Gastrocnemius medialis (tissue), 4 donors: ENCODE measurements around the gene SULF2. TPM values are rescaled to one million over a fixed set of nuclear protein-coding genes. Genes with fewer than 3 reads are reported as not detected.
"Not testable (repeated sequence)": the region's sequence is repeated elsewhere in the genome, so short reads cannot be mapped to it uniquely, and the experiment has no call there.

Experiments used
- ATAC-seq, 2 donors: fragments of 150-250 bp; one replicate each; pipeline ENCODE4 v1.9.1; 2016
- DNase-seq, 2 donors: peaks; one replicate each; pipeline ENCODE4 v3.0.0-alpha.2; 2019
- H3K27ac ChIP-seq, 4 donors: fragments of 200-600 bp; sonication (generic); 1 replicate in 1 of 4; 2 replicates in 3 of 4; pipeline ENCODE4 v1.5.1; 2016 to 2018; ENCODE audit warnings: mild to moderate bottlenecking in 2 of 4, moderate library complexity in 1 of 4
- H3K27me3 ChIP-seq, 3 donors: fragments of 200-600 bp; sonication (generic) in 2 of 3; 1 replicate in 1 of 3; 2 replicates in 2 of 3; pipeline versions ENCODE4 v1.5.1 to v1.6.0; 2016 to 2019; ENCODE audit warnings: mild to moderate bottlenecking in 1 of 3, moderate library complexity in 1 of 3
- H3K36me3 ChIP-seq, 2 donors: fragments of 200-600 bp; sonication (generic) in 1 of 2; one replicate each; pipeline ENCODE4 v1.5.1; 2017 to 2018
- H3K4me1 ChIP-seq, 2 donors: fragments of 200-600 bp; sonication (generic) in 1 of 2; one replicate each; pipeline ENCODE4 v1.5.1; 2016 to 2017; ENCODE audit warnings: mild to moderate bottlenecking in 2 of 2
- H3K4me3 ChIP-seq, 4 donors: fragments of 200-600 bp; sonication (generic) in 3 of 4; 1 replicate in 1 of 4; 2 replicates in 3 of 4; pipeline ENCODE4 v1.5.1; 2016 to 2019; ENCODE audit warnings: mild to moderate bottlenecking in 2 of 4
- H3K9me3 ChIP-seq, 3 donors: fragments of 200-600 bp; sonication (generic) in 2 of 3; 1 replicate in 1 of 3; 2 replicates in 2 of 3; pipeline ENCODE4 v1.5.1; 2016 to 2019
- CTCF ChIP-seq, 5 experiments: fragments of 450-650 bp in 3 of 5; fragments of 200-600 bp in 2 of 5; sonication (generic) in 2 of 5; IDR thresholded peaks in 4 of 5; conservative IDR thresholded peaks in 1 of 5; 1 replicate in 4 of 5; 2 replicates in 1 of 5; pipeline ENCODE4 v1.5.1; 2016 to 2019; ENCODE audit warnings: antibody characterized with exemption in 5 of 5, mild to moderate bottlenecking in 3 of 5, moderate library complexity in 3 of 5
- POLR2A ChIP-seq, 2 donors: fragments of 450-650 bp; IDR thresholded peaks; one replicate each; pipeline ENCODE4 v1.6.1; 2017; ENCODE audit warnings: antibody characterized with exemption in 2 of 2, mild to moderate bottlenecking in 2 of 2, moderate library complexity in 2 of 2
- in situ Hi-C, 4 donors: fragments of 200-750 bp; cut with MboI; loops; one replicate each; pipeline versions ENCODE4 v1.15.0 to v1.8.0; 2017; ENCODE audit warnings: low sequenced_read_pairs in 4 of 4
- intact Hi-C: fragments of 100-400 bp; cut with DNase I; formaldehyde crosslinking; loops from one replicate; pipeline ENCODE4 v1.15.1; 2023; ENCODE audit warnings: low total_unique reads
- total RNA-seq, 4 donors: library from RNA; depleted of rRNA; stranded (reverse); fragments of >200 nt; gene quantifications; one replicate each; pipeline versions ENCODE4 v1.1.0 to v1.2.3, GENCODE V29; 2016

SULF2 gene
- 10 to 100 TPM in 3 of 4 donors, 1 to 10 TPM in 1; 9.8 to 18.8 (median 16.8) TPM for total RNA-seq

DNA sequence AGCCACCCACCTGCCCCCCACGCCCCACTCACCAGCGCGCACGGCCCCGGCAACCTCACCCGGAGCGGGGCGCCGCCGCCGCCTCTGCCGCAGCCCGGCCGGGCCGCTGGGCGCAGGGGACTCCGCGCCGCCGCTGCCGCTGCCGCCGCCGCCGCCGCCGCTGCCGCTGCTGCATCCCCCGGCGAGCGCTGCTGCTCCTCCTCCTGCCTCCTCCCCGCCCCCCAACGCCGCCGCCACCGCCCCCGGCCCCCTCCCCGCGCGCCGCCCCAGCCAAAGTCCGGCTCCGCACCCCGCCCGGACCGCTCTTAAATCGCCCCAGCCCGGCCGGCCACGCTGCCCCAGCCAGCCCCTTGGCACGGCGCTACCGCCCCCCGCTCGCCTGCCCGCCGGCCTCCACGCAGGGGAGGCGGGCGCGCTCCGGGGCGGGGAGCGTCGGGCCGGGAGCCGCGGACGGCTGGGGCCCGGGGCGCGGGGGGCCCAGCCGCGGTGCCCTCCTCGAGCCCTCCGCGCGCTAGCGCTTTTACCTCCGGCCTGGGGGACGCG is at the start of gene SULF2:
SULF2 (minus strand) TSS at position 171 of the 543 bp plus-strand sequence. CDS start 28,118 bp downstream, outside the sequence.
- peaks cover 21 to 35% (median 23%) of the 10 kb centered on the region in 3 donors for H3K27me3 ChIP-seq
- no peaks in the 10 kb centered on the region for H3K36me3 ChIP-seq
- H3K9me3 ChIP-seq, result no peaks in the 10 kb centered on the region
- intact Hi-C loops, result no loop called here
- in situ Hi-C loops, result loop anchor here in 3 of 4 donors (5.0 to 25.0 kb wide), 3 partner anchors 827 to 832 kb away; no protein-coding TSS in a partner anchor
- no peak for TF ChIP-seq POLR2A (IDR thresholded peaks at IDR 0.05)
- TF ChIP-seq CTCF (IDR thresholded peaks at IDR 0.05 in 4 of 5, conservative IDR thresholded peaks at IDR 0.05 in 1 of 5), result no peak
- H3K4me1 ChIP-seq, result peaks cover 7 to 12% of the 10 kb centered on the region in 2 donors
- DNase-seq, result no peak
- H3K27ac ChIP-seq, result peak within 1 kb of the TSS; percentile 55 to 72 (median 64)
- ATAC-seq, result peak in 1 of 2 donors; percentile 22
- peak within 1 kb of the TSS; percentile 52 to 70 (median 55) for H3K4me3 ChIP-seq

DNA sequence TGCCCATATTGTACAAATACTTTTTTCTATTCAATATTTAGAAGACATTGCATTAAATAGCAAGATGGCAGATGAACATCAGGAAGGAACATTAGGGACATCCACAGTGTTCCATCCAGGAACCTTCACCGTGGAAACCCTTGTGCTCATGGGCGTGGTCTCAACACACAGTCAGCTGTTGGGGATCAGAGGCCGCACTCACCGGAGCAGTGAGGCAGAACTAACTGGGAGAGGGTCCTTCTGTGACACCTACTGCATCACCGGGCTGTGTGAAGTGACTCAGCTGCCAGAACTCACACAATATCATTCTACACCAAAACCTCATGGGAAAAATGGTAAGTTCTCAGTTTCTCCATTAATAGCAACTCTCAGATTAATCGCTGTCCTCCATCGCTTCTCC is 46.4 kb upstream of the SULF2 start:
- H3K36me3 ChIP-seq, H3K27ac ChIP-seq, H3K4me3 ChIP-seq, H3K27me3 ChIP-seq, DNase-seq, H3K9me3 ChIP-seq, intact Hi-C loops, H3K4me1 ChIP-seq, ATAC-seq, in situ Hi-C loops: not testable (repeated sequence)

GRCh38 chr20:47826716-47827115 is 41.4 kb upstream of the SULF2 start:
- H3K36me3 ChIP-seq, in situ Hi-C loops, H3K4me1 ChIP-seq, ATAC-seq, H3K27me3 ChIP-seq, H3K9me3 ChIP-seq, H3K4me3 ChIP-seq, DNase-seq, H3K27ac ChIP-seq: not testable (repeated sequence)
- intact Hi-C loops, result loop anchor here (10.0 kb wide), 1 partner anchor 68 kb away; no protein-coding TSS in a partner anchor

DNA sequence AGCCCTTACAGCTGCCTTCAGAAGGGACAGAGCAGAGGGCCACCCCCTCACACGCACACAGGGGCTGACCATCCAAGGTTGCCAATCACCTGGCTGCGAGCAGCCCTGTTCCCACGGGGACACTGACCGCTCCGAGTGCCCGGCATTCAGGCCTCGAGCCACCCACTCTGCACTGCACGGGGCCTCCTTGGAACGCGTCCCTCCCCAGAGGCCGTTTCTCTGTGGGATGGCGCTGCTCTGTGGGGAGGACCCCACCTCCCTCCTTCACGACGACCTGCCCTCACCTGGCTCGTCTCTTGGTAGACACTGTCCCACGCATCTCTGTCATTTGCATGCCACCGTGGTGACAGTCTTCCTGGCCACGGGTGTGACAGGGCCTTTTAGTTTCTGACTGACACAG is 40.7 kb upstream of the SULF2 start:
- H3K4me3 ChIP-seq, H3K27ac ChIP-seq, H3K36me3 ChIP-seq, H3K9me3 ChIP-seq, ATAC-seq, in situ Hi-C loops, H3K27me3 ChIP-seq, DNase-seq, H3K4me1 ChIP-seq: not testable (repeated sequence)
- intact Hi-C loops, result loop anchor here (10.0 kb wide), 1 partner anchor 69 kb away; no protein-coding TSS in a partner anchor

GRCh38 chr20:47825011-47825762 is 39.9 kb upstream of the SULF2 start:
- no peaks in the 10 kb centered on the region for H3K9me3 ChIP-seq
- no peak for DNase-seq
- no peaks in the 10 kb centered on the region for H3K36me3 ChIP-seq
- peaks cover 0 to 4% (median 0%) of the 10 kb centered on the region in 3 donors for H3K27me3 ChIP-seq
- H3K27ac ChIP-seq, result no peak overlapping the region
- TF ChIP-seq CTCF (IDR thresholded peaks at IDR 0.05 in 4 of 5, conservative IDR thresholded peaks at IDR 0.05 in 1 of 5) (no peak), POLR2A (IDR thresholded peaks at IDR 0.05) (no peak)
- intact Hi-C loops, result loop anchor here (10.0 kb wide), 1 partner anchor 70 kb away; no protein-coding TSS in a partner anchor
- H3K4me3 ChIP-seq, result no peak overlapping the region
- H3K4me1 ChIP-seq, result no peaks in the 10 kb centered on the region
- ATAC-seq, result no peak
- in situ Hi-C loops, result no loop called here

DNA sequence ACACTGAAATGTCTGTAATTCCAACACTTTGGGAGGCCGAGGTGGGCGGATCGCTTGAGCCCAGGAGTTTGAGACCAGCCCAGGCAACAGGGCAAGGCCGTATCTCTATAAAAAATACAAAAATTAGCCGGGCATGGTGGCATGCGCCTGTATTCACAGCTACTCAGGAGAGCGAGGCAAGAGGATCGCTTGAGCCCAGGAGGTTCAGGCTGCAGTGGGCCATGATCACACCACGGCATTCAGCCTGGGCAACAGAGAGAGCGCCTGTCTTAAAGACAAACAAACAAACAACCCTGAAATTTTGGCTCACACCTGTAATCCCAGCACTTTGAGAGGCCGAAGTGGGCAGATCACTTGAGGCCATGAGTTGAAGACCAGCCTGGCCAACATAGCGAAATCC is 38.7 kb upstream of the SULF2 start:
- ATAC-seq, H3K36me3 ChIP-seq, in situ Hi-C loops, H3K27me3 ChIP-seq, H3K27ac ChIP-seq, H3K4me3 ChIP-seq, DNase-seq, H3K4me1 ChIP-seq, H3K9me3 ChIP-seq: not testable (repeated sequence)
- intact Hi-C loops, result loop anchor here (10.0 kb wide), 1 partner anchor 71 kb away; no protein-coding TSS in a partner anchor
